Right ventricle myocardium superior (tissue), 1 donor: ENCODE results near the gene RPL21. TPM values are rescaled to one million over a fixed set of nuclear protein-coding genes. Genes with fewer than 3 reads are reported as not detected.
A peak's percentile ranks its signal among the peaks of the same experiment; 100 is the strongest.
"Not testable (repeated sequence)": the region's sequence is repeated elsewhere in the genome, so short reads cannot be mapped to it uniquely, and the experiment has no call there.

Experiments
- ATAC-seq: fragments of 200-7000 bp; cut with Tn5 transposase; one replicate; pipeline ENCODE4 v1.9.1; 2020; ENCODE audit warnings: mild to moderate bottlenecking; ENCODE audit not compliant: poor library complexity
- DNase-seq: peaks from one replicate; pipeline ENCODE4 v3.0.0-alpha.2; 2020
- intact Hi-C: fragments of 100-400 bp; cut with DNase I; formaldehyde crosslinking; loops from one replicate; pipeline ENCODE4 v1.11.2; 2022
- total RNA-seq: library from RNA; stranded (reverse); fragmentation: NEBNext Ultra II Directional; extraction: Animal tissue kit (Norgen Biotek cat#: 25700); gene quantifications from one replicate; pipeline ENCODE4 v1.2.1, GENCODE V29; 2021
- donor health status: DM: no; HTN: yes; CAD: no; lungs with severe emphysema.

RPL21 gene
- total RNA-seq, 1 donor from 2014 or later: 637 TPM

GRCh38 chr13:27280009-27280656 lies 28.8 kb downstream of the RPL21 start:
- ATAC-seq: no peak
- intact Hi-C loops: loop anchor here (5.0 kb wide), 1 partner anchor 293 kb away; no protein-coding TSS in a partner anchor
- DNase-seq: no peak

DNA sequence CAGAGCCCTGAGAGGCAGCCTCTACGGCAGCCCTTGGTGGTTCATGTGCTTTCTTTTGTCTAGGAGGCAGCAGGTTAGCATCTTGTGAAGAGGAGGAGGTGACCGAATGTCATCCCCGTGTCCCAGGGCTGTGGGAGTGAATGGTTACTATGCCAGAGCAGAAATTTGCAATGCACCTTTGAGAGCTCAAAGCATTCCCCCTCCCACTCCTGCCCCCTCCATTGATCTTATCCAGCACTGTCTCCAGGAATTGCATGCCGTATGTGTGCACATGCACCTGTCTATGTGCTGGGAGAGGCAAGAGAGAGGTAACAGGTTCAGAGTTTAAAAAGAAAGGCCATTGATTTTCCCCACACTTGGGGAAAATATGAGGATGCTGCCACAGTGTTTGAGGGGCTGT lies 29.5 kb downstream of the RPL21 start:
- DNase-seq (no peak), ATAC-seq (no peak)
- intact Hi-C loops: loop anchor here (5.0 kb wide), 1 partner anchor 294 kb away; no protein-coding TSS in a partner anchor

- ATAC-seq (no peak), DNase-seq (no peak)
- intact Hi-C loops: loop anchor here (5.0 kb wide), 1 partner anchor 294 kb away; no protein-coding TSS in a partner anchor
Observed at GRCh38 chr13:27281420-27281819, 30.1 kb downstream of the RPL21 start.

DNA sequence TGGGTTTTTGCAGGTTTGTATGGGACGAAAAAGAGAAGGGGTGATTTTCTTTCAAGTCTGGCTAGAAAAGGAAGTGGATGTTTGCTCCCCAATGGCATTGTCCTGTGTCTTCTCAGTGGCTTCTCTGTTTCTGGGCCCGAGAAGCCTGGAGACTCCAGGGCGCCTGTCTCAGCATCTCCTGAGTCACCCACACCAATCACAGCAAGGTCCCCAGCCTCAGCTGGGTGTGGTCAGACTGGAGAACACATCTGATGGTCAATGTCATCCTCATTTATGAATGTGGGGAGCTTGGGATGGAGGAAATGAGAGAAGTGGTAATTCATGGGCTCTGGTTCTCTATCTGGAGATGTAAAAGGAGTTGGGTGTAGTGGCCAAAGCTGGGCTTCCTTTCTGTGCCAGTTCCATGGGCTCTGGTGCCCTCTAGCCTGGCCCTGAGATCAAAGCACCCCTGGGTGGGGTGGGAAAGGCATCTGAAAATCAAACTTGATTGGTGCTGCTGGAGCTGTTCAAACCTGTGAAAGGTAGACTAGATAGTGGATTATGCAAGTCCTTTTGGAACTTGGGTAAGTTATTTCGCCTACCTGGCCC lies 32.6 kb downstream of the RPL21 start:
- DNase-seq (no peak), ATAC-seq (peak; percentile 85)
- intact Hi-C loops: loop anchor here (5.0 kb wide), 1 partner anchor 297 kb away; no protein-coding TSS in a partner anchor

DNA sequence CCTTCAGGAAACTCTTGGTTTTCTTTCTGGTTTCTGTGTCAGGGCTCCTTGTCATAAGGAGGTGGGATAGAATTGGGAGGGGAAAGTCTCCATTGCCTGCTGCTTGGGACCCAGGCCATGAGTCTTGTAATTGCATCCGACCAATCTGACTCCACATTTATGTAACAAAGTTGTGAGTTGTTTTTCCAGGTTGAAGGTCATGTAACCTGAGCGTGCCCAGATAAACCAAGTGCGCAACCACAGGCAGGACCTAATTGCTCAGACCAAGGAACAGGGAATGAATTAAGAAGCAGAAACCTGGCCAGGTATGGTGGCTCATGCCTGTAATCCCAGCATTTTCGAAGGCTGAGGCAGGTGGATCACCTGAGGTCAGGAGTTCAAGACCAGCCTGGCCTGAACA lies 37.0 kb downstream of the RPL21 start:
- intact Hi-C loops: no loop called here
- no peak for ATAC-seq
- DNase-seq: no peak

DNA sequence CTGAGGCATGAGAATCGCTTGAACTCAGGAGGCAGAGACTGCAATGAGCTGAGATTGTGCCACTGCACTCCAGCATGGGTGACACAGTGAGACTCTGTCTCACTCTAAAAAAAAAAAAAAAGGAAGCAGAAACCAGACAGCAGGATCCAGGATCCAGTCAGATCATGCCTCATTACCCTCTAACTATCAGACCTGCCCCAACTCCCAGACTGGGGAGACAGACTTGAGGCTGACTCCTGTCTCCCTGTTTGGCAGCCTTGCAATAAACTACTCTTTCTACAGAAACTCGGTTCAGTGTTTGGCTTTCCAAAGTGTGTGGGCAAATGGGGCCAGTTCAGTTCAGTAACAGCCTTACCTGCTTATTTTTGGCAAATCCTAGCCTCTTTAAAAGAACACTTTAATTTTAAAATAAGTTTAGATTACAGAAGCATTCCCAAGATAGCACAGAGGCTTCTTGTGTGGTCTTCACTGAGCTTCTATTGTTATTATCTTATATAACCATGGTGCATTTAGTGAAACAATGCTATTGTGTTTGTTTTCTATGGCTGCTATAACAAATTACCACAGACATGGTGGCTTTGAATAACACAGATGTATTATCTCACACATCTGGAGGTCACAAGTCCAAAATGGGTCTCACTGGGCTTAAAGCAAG lies 37.8 kb downstream of the RPL21 start:
- intact Hi-C loops: no loop called here
- no peak for ATAC-seq
- no peak for DNase-seq

DNA sequence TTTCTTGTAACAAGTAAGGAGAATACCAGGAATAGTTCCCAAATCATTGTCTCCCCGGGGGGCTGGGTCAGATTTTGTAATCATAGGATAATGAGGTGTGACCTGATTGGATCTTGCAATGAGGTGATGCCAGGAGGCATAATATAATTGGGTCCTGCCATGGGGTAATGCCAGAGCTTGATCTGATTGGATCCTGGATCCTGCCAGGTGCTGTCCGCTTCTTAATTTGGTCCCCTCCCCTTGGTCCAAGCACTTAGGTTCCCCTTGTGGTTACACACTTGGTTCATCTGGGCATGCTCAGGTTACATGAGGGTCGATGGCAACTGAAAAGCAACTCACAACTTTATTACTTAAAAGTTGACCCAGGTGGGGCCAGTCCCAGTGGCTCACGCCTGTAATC lies 39.4 kb downstream of the RPL21 start:
- intact Hi-C loops: no loop called here

DNA sequence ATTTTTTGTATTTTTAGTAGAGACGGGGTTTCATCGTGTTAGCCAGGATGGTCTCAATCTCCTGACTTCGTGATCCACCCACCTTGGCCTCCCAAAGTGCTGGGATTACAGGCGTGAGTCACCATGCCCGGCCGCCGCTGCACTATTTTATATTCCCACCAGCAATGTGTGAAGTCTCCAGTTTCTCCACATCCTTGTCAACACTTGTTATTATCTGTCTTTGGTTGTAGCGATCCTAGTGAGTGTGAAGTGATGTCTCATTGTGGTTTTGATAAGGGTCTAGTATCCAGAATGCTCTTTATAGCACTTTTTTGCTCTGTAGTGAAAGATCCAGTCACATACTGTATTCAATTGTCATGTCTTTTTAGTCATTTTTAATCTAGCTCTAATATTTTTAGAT lies 40.6 kb downstream of the RPL21 start:
- not testable (repeated sequence) for ATAC-seq

More for the DNA sequence above, 39.4 kb downstream of the RPL21 start:
- DNase-seq (no peak), ATAC-seq (no peak)

GRCh38 chr13:27293076-27293691 lies 41.8 kb downstream of the RPL21 start:
- intact Hi-C loops: no loop called here
- ATAC-seq: no peak
- no peak for DNase-seq

More for the DNA sequence above, 40.6 kb downstream of the RPL21 start:
- DNase-seq, intact Hi-C loops: not testable (repeated sequence)

DNA sequence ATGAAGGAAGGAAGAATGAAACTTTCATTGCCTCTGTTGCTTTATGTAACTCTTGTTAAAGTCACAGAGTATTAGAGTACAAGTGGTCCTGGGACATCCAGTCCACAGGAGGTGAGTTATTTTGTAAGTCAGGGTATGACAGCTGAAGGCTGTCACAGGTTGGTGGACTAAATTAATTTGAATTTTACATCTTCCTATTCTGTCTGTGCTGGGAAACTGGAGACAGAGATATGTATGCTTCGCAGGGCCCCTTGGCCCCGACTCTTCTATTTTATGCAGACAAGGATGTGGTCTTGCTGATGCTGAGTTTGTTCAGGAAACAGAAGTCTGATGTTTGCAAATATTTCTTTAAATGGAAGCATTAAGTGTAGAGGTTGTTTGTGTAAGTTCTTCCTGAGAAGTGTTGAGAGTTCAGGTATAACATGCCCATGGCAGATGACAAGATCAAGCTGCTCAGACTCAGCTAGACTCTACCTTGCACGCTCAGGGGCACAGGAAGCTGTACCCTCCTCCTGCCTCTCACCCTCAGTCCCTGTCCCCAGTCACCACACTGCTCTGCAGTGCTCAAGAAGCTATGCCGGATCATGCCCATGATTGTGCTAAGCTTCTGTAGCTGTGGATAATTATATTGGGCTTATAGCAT lies 42.6 kb downstream of the RPL21 start:
- intact Hi-C loops: no loop called here
- ATAC-seq (no peak), DNase-seq (no peak)

DNA sequence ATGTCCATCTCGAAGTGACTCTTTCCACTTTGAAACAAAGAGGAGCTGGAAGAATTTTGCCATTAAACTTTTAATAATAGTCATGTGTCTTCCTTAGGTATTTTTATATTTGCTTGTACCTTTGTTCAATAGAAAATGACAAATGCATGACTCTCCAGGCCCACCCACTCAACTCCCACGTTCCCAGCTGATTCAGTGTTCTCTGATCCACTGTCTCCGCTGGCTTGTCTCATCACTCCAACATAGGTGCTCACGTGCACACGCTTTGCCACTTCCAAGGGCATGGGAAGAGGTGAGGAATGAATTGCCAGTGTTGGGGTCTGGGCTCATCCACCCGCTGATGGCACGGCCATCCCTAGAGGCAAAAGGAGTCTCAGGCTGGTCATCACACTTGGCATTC lies 43.7 kb downstream of the RPL21 start:
- intact Hi-C loops: no loop called here
- ATAC-seq (no peak), DNase-seq (no peak)

GRCh38 chr13:27295660-27296059 lies 44.3 kb downstream of the RPL21 start:
- intact Hi-C loops: no loop called here
- ATAC-seq: peak; percentile 79
- no peak for DNase-seq

DNA sequence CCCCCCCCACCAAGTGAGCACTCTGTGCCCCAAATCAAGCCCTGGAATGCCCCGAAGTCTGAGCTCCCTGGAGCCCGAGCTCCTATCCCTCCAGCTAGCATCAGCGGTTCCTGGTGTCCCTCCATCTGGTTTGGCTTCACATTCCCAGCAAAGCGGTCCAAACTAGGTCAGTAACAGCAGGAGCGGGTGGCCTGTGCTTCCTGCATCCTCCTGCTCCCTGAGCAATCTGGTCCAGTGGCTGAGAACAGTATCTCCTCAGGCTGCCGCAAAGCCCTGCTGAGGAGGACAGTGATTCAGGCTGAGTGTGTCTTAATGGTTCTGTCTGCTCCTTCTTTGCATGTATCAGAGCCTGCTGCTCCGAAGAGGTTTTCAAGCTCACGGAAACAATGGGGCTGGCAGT lies 45.1 kb downstream of the RPL21 start:
- intact Hi-C loops: no loop called here
- ATAC-seq (no peak), DNase-seq (no peak)

DNA sequence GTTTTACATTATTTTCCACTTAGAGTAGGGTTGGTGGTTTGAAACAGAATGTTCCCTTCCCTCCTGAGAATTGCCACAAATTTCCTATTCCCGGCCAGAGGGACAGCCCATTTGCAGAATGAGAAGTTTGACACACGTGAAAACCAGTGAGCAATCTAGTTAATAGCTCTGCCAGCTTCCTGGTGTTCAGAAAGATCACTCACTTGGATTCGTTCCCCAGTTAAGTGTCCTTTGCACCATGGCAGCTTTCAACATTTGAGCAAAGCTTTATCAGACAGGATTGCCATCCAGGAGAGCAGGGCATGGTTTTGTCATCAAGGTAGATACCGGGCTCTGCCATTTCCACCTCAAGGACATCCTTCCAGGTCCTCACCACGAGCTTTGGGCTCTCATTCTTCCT lies 47.5 kb downstream of the RPL21 start:
- ATAC-seq (peak; percentile 62), DNase-seq (no peak)

GRCh38 chr13:27300406-27300805 lies 49.0 kb downstream of the RPL21 start:
- DNase-seq, intact Hi-C loops, ATAC-seq: not testable (repeated sequence)

More for the DNA sequence above, 47.5 kb downstream of the RPL21 start:
- intact Hi-C loops: no loop called here

GRCh38 chr13:27300941-27301586 lies 49.7 kb downstream of the RPL21 start:
- ATAC-seq (no peak), DNase-seq (no peak)
- intact Hi-C loops: no loop called here

- intact Hi-C loops: no loop called here
- ATAC-seq: no peak
- DNase-seq: no peak
Observed at GRCh38 chr13:27302643-27303262, 51.4 kb downstream of the RPL21 start.

- no peak for ATAC-seq
- intact Hi-C loops: no loop called here
- DNase-seq: no peak
Observed at GRCh38 chr13:27304099-27304498, 52.7 kb downstream of the RPL21 start.
